ENCODE results near the gene ZNF701.

- TF ChIP-seq USF1 (CRISPR knock-in tag; IDR thresholded peaks at IDR 0.05) (no peak), E2F4 (CRISPR knock-in tag; IDR thresholded peaks at IDR 0.05; ENCODE audit: borderline replicate concordance, low read depth) (no peak), TP53 (CRISPR knock-in tag; IDR thresholded peaks at IDR 0.05) (no peak), CTCF (IDR thresholded peaks at IDR 0.05) (no peak), FOXJ3 (CRISPR knock-in tag; IDR thresholded peaks at IDR 0.05; ENCODE audit: borderline replicate concordance) (no peak), AFF4 (CRISPR knock-in tag; IDR thresholded peaks at IDR 0.05; ENCODE audit: borderline replicate concordance) (no peak), ATF3 (CRISPR knock-in tag; conservative IDR thresholded peaks at IDR 0.05) (no peak), FOXP1 (CRISPR knock-in tag; IDR thresholded peaks at IDR 0.05; ENCODE audit: borderline replicate concordance) (no peak), USF2 (CRISPR knock-in tag; IDR thresholded peaks at IDR 0.05) (no peak), FOXP4 (CRISPR knock-in tag; IDR thresholded peaks at IDR 0.05) (no peak)
These were observed 32.9 kb downstream of the ZNF701 start for GRCh38 chr19:52602941-52603340.

Measured in WTC11 (cell line).